HG02571 (cell line): ENCODE results near the gene CDH13.

Source experiments
- ATAC-seq: cut with Tn5 transposase; IDR thresholded peaks from one replicate; pipeline ENCODE4 v1.9.1; 2021; ENCODE audit warnings: mild to moderate bottlenecking, moderate library complexity; ENCODE audit not compliant: unreplicated experiment

CDH13 gene

DNA sequence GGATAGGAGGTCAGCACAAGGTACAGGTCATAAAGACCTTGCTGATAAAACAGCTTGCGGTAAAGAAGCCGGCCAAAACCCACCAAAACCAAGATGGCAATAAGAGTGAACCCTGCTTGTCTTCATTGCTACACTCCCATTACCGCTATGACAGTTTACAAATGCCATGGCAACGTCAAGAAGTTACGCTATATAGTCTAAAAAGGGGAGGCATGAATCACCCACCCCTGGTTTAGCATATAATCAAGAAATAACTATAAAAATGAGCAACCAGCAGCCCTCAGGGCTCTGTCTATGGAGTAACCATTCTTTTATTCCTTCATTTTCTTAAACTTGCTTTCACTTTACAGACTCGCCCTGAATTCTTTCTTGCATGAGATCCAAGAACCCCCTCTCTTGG lies 1180.0 kb downstream of the CDH13 start:
- no peak for ATAC-seq

DNA sequence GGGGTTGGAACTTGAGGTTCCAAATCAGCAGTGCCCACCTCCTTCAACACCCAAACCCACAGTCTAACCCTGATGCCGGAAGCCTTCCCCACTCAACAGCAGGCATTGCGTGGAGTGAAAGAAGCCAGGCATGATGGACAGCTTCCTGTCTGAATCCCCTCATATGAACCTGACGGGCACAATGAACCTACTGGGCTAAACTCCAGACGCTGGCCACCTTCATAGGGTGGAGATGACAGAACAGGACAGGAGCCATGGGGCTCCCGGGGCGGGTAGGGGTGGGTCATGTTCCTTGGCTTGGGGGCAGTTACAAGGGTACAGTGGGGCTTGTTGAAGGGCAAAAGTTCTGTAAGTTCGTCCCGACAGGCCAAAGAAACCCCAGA lies 1180.5 kb downstream of the CDH13 start:
- peak; percentile 2 for ATAC-seq

DNA sequence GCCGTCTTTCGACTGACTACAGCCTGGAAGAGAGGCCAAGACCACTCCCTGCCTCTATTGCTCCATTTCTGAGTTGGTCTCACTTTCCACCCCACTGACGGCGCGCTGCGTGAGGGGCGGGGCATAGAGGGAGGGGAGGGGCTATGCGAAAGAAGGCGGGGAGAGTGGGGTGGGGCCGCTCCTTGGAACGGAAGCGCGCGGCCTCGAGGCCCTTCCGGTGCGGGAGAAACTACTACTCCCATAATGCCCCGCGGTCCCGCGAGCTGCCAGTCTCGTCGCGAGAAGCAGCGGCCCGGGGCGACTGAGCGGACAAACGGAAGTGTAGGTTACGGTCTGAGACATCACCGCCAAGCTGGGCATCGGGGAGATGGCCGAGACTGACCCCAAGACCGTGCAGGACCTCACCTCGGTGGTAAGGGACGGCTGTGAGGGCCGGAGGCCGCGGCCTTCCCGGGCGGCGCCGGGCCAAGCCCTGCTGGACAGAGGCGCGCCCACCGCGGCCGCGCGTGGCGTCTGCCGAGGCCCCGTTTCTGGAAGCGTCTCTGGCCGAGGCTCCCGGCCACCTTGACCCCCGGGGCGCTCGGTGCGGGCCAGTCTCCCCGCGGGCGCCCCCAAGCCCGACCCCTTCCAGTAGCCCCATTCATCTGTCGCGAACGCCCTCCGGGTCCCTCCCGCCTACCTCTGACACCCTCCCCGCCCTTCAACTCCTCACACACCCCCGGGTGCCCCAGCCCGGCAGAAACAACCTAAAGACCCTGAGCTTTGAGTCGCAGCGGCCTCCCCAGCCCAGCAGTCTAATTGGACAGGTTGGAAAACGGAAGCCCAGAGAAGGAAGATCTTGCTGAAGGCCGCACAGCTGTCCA lies 1181.2 kb downstream of the CDH13 start, which contains the start of gene HSBP1:
Gene HSBP1 (plus strand): TSS at position 269 of the 863 bp plus-strand sequence. CDS start 99 bp downstream, at position 368.
- peak; percentile 92 for ATAC-seq

DNA sequence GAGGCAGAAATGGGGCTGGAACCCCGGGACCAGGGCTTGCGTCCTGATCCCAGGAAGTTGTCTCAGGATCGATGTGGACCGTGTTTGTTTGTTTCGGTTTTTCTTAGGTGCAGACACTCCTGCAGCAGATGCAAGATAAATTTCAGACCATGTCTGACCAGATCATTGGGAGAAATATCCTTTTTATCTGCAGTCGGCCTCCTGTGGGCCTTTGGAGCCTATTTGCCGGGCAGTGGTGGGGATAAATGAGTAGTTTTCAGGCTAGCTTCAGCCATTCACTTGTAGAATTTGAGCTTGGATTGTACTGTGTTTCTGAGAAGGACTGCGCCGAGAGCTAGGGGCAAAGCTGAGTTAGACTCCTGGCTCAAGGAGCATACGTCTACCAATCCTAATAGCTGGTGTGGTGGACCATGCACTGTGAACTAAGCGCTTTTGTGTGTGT lies 1181.8 kb downstream of the CDH13 start:
- no peak for ATAC-seq

DNA sequence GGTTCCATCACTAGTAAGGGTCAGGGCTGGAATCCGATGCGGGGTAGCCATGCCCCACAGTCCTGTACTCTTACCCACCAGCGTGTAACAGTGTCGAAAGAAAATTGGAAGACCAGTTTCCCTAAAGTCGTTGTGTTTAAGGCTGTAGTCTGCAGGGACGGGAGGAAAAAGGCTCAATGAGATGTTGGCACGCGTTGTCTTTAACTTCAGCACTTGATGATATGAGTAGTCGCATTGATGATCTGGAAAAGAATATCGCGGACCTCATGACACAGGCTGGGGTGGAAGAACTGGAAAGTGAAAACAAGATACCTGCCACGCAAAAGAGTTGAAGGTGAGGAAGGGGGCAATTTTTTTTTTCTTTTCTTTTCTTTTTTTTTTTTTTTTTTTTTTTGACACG lies 1182.3 kb downstream of the CDH13 start:
- no peak for ATAC-seq

DNA sequence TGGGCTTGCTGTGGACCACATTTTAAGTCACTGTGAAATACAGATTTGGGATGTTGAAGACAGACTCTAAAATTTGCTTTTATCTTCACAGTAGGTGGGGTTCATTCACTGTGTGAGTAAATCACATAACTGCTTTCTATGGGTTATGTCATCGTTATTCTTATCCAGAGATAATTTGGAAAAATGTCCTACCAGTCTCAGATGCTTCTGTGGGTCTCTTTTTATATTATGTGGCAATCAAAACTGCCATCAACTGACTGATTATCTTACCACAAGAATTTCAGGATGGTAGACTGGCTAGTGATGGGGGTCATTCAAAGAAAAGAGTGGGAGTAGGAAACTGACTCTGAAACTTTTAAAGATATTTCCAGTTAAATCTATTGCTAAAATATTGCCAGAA lies 1184.1 kb downstream of the CDH13 start:
- no peak for ATAC-seq

DNA sequence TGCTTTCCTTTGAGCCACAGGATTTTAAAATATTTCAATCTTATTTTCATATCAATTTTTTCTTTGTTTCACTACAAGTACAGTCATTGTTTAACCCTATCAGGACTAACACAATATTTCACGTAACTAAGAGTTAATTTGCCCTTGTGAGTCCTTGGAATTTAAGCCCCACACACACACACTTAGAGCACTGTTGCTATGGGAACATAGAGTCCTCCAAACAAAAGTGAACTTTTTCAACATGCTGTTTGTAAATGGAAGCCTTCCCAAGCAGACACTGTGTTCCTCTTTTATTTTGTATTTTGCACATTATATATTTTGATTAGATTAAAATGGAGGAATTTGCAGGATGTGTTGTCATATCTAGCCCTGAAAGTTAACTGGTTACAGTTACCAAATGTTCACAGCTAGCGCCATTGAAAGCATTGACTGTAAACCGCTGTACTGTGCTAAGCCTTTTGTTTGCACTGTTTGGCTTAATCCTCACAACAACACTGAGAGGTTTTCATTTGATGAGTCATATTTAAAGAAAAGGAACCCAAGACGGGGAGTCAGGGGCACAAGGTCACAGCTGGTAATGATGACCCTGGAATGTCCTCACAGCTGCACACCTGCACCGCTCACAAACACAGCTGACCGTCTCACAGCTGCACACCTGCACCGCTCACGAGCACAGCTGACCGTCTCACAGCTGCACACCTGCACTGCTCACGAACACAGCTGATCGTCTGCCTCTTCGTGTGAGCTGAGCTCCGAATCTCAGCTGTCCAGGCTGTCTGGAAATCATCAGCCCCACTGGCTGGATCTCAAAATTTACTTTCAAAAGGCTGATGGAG lies 1187.3 kb downstream of the CDH13 start:
- ATAC-seq, result peak; percentile 77

DNA sequence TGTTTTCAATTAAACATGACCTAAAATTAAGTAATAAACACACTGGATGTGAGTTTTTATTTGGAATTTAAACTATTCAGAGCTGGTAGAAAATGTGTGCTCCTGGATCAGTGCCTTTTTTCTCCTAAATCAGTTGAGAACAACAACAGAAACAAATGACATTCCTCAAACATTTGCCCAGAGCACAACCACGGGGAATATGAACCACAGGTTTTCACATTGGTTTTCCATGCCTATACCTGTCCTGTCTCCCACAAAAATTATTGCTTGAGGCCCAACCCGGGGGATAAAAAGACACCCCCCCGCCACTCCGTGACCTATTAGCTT lies 1187.9 kb downstream of the CDH13 start:
- ATAC-seq, result no peak

DNA sequence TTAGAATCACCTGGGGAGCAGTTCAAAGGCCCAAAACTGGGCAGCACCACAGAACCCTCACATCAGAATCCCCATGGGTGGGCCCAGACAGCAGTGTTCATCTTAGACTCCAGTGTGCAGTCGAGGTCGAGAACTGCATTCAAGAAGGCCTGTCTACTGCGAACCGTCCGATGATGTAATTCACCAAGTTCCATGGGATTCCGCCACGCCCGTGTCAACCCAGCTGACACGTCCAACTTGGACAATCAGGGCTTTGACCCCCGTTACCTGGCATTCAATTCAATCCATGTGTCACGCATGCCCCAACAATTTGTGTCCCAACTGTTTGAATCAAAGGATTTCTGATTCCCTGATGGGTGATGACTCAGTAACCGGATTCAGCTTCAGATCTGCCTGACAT lies 1190.3 kb downstream of the CDH13 start:
- ATAC-seq, result no peak

DNA sequence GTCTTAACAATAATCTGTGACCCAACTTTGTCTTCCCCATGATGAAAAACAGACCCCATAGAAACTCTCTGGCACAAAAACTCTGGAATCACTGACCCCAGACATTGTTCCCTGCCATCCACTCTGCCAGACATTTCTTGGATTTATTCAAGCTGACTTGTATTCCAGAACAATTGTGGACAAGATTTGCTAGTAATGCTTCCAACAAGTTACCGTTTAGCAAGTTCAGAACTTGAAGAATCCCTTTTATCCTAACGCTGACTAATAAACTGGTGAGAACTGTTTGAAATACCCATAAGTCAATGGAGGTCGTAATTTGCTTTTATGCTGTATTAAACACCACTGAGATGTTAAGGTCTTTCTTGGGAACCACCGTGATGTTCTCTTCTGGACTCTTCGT lies 1191.5 kb downstream of the CDH13 start:
- no peak for ATAC-seq

DNA sequence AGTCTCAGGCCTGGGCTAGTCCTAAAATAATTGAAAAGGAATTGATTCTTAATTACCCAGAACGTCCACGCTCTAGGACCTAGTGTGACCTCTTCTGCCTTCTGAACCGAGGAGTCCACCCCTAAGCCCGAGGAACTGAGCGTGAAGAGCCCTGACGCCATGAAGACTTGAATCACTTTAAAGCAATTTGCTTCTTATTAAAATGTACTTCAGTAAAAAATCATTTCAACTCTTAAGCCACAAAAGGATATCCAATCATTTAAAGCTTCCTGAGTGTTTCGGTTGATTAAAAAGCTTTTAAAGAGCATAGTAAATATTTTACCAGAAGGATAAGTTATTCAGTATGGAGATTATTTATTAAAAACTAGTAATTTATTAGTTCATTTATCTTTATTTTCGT lies 1192.6 kb downstream of the CDH13 start:
- no peak for ATAC-seq

DNA sequence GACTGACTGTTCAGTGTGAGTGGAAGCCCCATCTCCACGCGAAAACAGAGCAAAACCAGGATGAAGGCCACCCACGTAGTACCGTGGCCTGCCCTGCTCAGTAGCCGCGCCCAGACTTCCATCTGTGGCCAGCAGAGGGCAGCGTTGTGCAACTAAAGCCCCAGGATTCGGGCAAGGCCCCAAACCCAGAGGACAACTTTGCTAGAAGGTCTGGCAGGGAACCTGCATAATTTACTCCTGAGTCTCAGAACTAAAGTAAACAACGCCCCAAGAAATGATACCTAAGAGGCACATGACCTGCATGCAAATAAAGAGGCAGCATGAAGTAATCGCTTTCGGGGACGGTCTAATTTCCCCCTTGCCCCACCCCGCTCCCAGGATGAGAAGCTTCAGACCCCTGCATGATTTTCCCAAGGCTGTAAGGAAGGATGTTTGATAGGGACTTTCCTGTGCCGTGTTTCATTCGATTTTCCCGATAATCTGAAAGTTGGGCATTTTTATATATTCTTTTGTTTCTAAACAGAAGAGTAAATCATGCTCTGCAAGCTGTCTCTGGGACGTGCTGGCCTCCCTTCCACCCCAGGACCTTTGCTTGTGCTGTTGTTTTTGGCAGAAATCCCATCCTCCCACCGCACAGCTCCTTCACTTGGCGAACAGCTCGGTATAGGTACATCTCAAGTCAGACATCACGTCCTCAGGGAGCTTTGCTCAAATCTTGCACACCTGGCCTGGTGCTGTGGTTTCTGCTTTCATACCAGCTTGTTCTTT lies 1199.6 kb downstream of the CDH13 start:
- ATAC-seq, result no peak

DNA sequence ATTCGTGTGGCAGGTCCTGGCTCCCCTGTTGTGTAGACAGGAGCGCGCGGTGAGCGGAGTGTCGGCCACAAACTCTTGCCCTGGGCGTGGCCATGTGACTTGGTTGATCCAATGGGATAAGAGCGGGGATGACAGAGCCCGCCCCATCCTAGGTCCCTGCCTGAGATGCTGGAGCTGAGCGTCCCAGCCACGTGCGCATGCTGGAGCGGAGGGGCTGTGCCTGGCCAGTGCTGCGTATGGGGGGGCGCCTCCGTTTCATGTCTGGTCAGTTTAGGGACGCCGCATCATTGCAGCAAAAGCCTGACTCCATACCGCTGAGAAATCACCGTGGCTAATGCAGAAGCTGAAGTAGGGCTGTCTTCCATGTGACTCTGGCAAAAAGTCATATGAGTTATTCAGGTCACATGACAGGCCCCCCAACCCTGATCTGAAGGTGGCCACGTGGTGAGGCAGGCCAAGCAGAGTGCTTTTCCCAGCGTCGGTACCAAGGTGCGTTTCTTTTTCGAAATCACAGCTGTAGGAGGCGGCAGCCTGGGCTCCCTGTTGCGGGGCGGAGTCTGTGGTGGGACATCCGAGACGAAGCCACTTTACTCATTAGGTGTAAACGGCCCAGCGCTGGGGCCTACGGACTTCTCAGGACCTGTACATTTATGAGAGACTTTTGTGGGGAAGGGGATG lies 1203.5 kb downstream of the CDH13 start:
- no peak for ATAC-seq

DNA sequence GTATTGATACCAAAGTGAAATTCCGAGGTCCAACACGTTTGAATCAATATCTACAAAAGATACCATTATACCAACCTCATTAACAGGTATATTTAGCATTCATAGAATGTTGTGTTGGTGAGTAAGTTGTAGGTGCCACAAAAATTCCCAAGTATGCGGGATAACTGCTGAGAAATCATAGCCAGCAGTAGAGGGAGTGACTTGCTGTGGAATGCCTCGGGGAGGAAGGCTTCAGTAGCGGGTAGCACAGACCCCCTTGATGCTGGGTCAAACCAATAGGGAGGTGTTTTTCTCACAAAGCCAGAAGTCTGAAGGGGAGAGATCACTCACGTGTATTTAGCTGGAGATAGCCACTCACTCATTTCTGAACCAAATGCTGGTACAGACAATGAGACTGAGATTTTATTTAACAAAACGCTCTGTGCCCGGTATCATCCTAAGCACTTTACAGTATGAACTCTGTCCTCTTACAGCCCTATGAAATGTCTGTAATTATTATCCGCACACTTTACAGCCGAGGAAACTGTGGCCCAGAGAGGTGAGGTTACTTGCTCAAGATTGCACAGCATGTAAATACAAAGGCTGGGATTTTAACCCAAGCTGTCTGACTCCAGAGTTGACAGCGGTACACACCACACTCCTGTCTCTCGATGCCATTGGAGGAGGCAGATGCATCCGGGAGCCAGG lies 1204.1 kb downstream of the CDH13 start:
- no peak for ATAC-seq

DNA sequence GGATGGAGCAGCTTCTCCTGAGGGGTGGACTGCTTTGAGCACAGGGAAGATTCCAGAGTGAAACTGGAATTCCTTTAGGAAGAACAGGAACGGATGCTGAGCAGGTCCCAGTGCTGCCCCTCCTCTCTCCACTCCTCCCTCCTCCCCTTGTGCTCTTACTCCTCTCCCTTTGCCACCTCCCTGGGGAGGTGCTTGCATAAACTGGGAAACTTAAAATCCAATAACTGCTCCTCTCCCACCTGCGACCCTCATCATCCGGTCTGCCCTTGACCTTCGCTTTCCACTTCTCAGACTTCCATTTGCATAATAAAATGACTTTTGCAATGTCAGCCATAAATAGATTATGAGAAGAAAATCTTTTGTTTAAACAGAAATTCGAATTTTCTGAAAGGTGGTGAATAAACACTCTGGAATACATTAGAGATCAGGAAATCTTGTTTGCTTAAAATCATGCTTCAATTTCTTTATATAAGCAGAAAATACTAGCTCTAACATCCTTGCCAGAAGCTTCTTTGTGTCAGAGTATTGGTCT lies 1204.8 kb downstream of the CDH13 start:
- ATAC-seq, result no peak

DNA sequence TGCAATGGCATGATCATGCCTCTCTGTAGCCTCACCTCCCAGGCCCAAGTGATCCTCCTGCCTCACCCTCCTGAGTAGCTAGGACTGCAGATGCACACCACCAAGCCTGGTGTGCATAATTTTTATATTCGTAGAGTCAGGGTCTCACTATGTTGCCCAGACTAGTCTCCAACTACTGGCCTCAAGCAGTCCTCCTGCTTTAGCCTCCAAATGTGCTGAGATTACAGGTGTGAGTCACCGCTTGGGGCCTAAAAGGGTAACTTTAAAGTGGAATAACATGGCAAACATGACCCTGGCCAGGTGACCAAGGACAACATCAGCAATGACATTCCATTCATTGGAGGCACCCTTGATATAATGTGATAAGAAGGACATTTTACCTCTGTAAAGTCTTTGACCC lies 1207.2 kb downstream of the CDH13 start:
- ATAC-seq, result no peak

DNA sequence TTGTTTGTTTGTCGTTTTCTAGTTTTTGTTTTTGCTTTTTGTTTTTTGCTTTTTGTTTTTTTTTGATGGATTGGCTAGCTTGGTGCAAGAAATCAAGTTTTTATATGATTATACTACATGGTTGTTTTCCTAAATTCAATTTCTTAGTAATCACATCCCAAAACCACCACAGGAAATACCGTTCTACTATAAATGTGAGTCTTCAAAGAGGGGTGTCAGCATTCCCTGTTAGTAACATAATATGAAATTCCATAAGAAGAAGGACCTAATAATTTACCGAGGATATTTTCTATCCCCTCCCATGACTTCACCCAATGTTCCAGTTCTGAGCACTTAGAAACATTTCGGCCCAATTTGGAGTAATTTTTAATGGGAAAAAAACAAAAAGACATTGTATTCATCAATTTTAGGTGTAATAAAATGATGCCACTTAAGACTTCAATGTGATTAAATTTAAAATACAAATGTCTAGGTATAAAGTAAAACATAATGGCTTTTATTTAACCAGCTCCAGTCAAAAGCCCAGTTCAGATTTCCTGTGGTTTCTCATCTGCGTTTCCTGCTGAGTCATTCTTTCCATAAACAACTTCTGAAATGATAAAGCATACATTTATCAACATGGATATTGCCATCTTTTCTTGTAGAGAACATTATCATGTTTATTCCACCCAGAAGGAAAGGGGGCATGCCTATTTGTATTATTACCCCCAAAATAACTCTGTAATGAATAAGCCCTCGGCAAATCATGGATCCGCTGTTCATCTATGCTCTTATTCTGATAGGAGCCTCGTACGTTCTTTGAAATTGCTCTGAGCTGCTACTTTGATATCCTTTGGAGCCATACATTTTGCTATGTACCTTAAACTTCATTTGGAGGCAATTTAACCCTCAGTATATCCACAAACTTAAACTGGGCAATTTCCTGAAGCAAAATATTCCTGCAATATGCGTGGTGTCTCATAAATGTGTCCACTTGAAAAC lies 1209.1 kb downstream of the CDH13 start:
- ATAC-seq, result no peak

DNA sequence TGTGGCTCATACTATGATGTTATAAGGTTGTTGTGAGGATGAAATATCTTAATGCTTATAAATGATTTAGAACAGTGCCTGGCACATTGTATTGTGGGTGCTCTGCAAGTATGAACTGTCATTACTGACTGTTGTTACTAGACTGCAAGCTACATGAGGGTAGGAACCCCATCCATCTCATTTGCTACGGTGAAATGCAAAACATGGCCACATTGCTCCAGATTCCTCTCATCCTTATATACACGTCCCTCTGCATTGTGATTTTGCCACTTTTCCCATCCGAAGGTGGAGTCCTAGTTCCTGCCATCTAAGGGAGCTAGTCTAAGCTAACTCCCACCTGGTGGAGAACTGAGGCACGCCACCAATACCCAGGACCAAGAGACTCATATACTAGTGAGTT lies 1210.8 kb downstream of the CDH13 start:
- ATAC-seq, result no peak

DNA sequence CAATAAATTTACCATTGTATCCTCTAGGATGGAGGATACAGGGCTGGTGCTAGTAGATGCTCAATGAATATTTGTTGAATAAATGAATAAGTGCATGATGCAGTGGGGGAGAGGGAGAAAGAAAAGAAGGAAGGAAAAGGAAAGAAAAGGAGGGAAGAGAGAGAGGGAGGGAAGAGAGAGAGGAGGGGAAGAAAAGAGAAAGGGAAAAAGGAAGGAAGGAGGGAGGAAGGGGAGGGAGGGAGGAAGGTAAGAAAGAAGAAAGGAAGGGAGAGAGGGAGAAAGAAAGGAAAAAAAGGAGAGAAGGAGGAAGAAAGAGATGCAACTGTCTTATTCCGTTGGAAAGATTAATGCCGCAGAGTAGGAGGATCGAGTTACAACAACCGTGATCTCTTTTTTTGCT lies 1211.4 kb downstream of the CDH13 start:
- no peak for ATAC-seq
